K562 (cell line): ENCODE data around the gene TMEM107. TPM values are rescaled to one million over a fixed set of nuclear protein-coding genes. Genes with fewer than 3 reads are reported as not detected.

Source experiments
- ATAC-seq: fragments of 200-7000 bp; cut with Tn5 transposase; 3 replicates; pipeline ENCODE4 v1.9.1; 2020; ENCODE audit warnings: moderate library complexity
- Bru-seq: library from RNA; stranded (reverse); fragments of 400-500 nt; gene quantifications from one replicate; lab custom pipeline; 2021; lab: Mats Ljungman, UMichigan
- BruChase-seq, 2 experiments: library from RNA; stranded (reverse); fragments of 400-500 nt; gene quantifications; one replicate each; lab custom pipeline; 2021; lab: Mats Ljungman, UMichigan
- BruUV-seq: library from RNA; stranded (reverse); fragments of 400-500 nt; replicated peaks from 2 replicates; lab custom pipeline; 2021; lab: Mats Ljungman, UMichigan
- CTCF ChIA-PET: fragments of 300-600 bp; formaldehyde crosslinking; extraction: SDS; loops from one replicate; lab custom pipeline; 2021; ENCODE audit warnings: low intra/inter-chr PET ratio; lab: Yijun Ruan, JAX
- POLR2A ChIA-PET: fragments of 300-600, 350-650 bp; sonication (Branson Sonifier 250); formaldehyde crosslinking; extraction: SDS; loops from one replicate; lab custom pipeline; 2021; ENCODE audit warnings: antibody characterized with exemption, inconsistent platforms; lab: Yijun Ruan, JAX
- DNase-seq, 4 experiments: peaks; one replicate each; pipeline versions ENCODE4 v3.0.0 to v3.0.0-alpha.2; 2011 to 2018; ENCODE audit warnings: low spot score in 3 of 4, mixed read lengths in 3 of 4; ENCODE audit errors: extremely low read depth in 1 of 4
- FAIRE-seq: peaks from 2 replicates; lab custom pipeline; 2011; peaks lifted over from hg19 to GRCh38; lab: Jason Lieb, UNC
- H2AFZ ChIP-seq: 2 replicates; pipeline ENCODE4 v1.6.0; 2011; ENCODE audit warnings: low read depth, low read length, control low read depth, inconsistent platforms
- H3K27ac ChIP-seq: fragments of 200-600 bp; 3 replicates; pipeline ENCODE4 v1.8.0; 2011; ENCODE audit warnings: low read depth, mild to moderate bottlenecking, control low read depth, inconsistent platforms, low read length, moderate library complexity, mixed read lengths; ENCODE audit errors: extremely low read depth
- H3K27me3 ChIP-seq, 2 experiments: fragments of 300-600 bp in 1 of 2; 2 replicates in 1 of 2; 3 replicates in 1 of 2; pipeline versions ENCODE4 v1.6.0 to v1.8.0; 2011; ENCODE audit warnings: inconsistent platforms in 2 of 2, low read length in 2 of 2, mild to moderate bottlenecking in 1 of 2, mixed read lengths in 1 of 2, moderate library complexity in 1 of 2; ENCODE audit not compliant: control insufficient read depth in 2 of 2, insufficient read depth in 2 of 2
- H3K36me3 ChIP-seq: fragments of 300-600 bp; 3 replicates; pipeline ENCODE4 v1.8.0; 2011; ENCODE audit warnings: mild to moderate bottlenecking, low read length, inconsistent platforms; ENCODE audit not compliant: control insufficient read depth, insufficient read depth
- H3K4me1 ChIP-seq, 2 experiments: fragments of 200-600 bp in 1 of 2; replicated peaks in 1 of 2; 2 replicates in 1 of 2; 3 replicates in 1 of 2; pipeline versions ENCODE4 v1.5.1 to v1.8.0; 2011; ENCODE audit warnings: inconsistent platforms in 2 of 2, low read length in 2 of 2, mild to moderate bottlenecking in 1 of 2, mixed read lengths in 1 of 2, moderate library complexity in 1 of 2; ENCODE audit not compliant: control insufficient read depth in 2 of 2, insufficient read depth in 2 of 2
- H3K4me2 ChIP-seq: 2 replicates; pipeline ENCODE4 v1.6.1; 2011; ENCODE audit warnings: low read length, control low read depth, inconsistent platforms, mixed read lengths; ENCODE audit not compliant: insufficient read depth
- H3K4me3 ChIP-seq: fragments of 200-600 bp; sonication (generic), shearing (Covaris generic); 2 replicates; pipeline ENCODE4 v1.5.1; 2016; ENCODE audit warnings: control low read depth, inconsistent platforms
- H3K79me2 ChIP-seq: fragments of 200-600 bp; 3 replicates; pipeline ENCODE4 v1.8.0; 2011; ENCODE audit warnings: low read length, inconsistent platforms; ENCODE audit not compliant: control insufficient read depth, insufficient read depth
- H3K9ac ChIP-seq, 2 experiments: 2 replicates each; pipeline versions ENCODE4 v1.6.0 to v1.6.1; 2011; ENCODE audit warnings: low read depth in 2 of 2, low read length in 2 of 2, control low read depth in 1 of 2, inconsistent platforms in 1 of 2, mild to moderate bottlenecking in 1 of 2, mixed read lengths in 1 of 2; ENCODE audit not compliant: insufficient read depth in 1 of 2
- H3K9me1 ChIP-seq: one replicate; pipeline ENCODE4 v1.6.0; 2011; ENCODE audit warnings: inconsistent platforms, mild to moderate bottlenecking, low read length, moderate library complexity; ENCODE audit not compliant: control insufficient read depth, insufficient read depth
- H3K9me3 ChIP-seq: replicated peaks from 2 replicates; pipeline ENCODE4 v1.5.1; 2011; ENCODE audit warnings: low read depth, low read length, inconsistent platforms; ENCODE audit not compliant: control insufficient read depth, insufficient read depth
- H4K20me1 ChIP-seq: replicated peaks from 2 replicates; pipeline ENCODE4 v1.6.1; 2011; ENCODE audit warnings: low read length, inconsistent platforms, mixed read lengths; ENCODE audit not compliant: control insufficient read depth, insufficient read depth
- RBM14 ChIP-seq: fragments of 200-400 bp; formaldehyde crosslinking; IDR thresholded peaks from 2 replicates; pipeline ENCODE4 v1.6.1; 2018; ENCODE audit warnings: low read depth, mild to moderate bottlenecking, low read length, moderate library complexity, borderline replicate concordance; ENCODE audit not compliant: insufficient read depth
- WGBS: fragments of 100-300 bp; shearing (Covaris generic); methylation state at CpG from one replicate; pipeline ENCODE4 v1.1.6; 2016; ENCODE audit warnings: low coverage, mixed read lengths; ENCODE audit not compliant: insufficient coverage; ENCODE audit errors: missing lambda C conversion rate; 5-methylcytosine and 5-hydroxymethylcytosine counted together
- in situ Hi-C: fragments of 300-500 bp; cut with MboI; formaldehyde crosslinking; loops from 4 replicates; pipeline ENCODE4 v1.15.0; 2018; ENCODE audit warnings: inconsistent platforms, mixed read lengths
- intact Hi-C: fragments of 100-400 bp; cut with micrococcal nuclease; formaldehyde crosslinking; loops from 2 replicates; pipeline ENCODE4 v1.14.2; 2022
- long read RNA-seq, 3 experiments: library from polyadenylated mRNA in 2 of 3; library from RNA in 1 of 3; unstranded in 2 of 3; stranded (forward) in 1 of 3; transcript quantifications; one replicate each; pipeline ENCODE4 v2.0.0, GENCODE V29; 2019 to 2022
- polyA minus RNA-seq, 3 experiments: library from RNA; depleted of rRNA, polyadenylated mRNA; stranded (reverse); fragments of >200 nt; gene quantifications; 2 replicates each; pipeline ENCODE4 v1.2.3, GENCODE V29; 2011
- polyA plus RNA-seq, 8 experiments: library from polyadenylated mRNA; depleted of rRNA in 4 of 8; stranded (reverse) in 5 of 8; unstranded in 3 of 8; fragments of >200 nt; fragmentation: Nextera tagmentation in 2 of 8; fragmentation: Illumina TruSeq in 1 of 8; extraction: Ambion mirVana in 2 of 8; extraction: Trizol in 1 of 8; gene quantifications; 2 replicates each; pipeline versions ENCODE4 v1.2.1 to v1.2.3, GENCODE V29; 2011 to 2014; ENCODE audit warnings: inconsistent platforms in 1 of 8, missing spikeins in 1 of 8
- total RNA-seq, 7 experiments: library from RNA; depleted of rRNA in 6 of 7; stranded (reverse); fragments of >200 nt in 6 of 7; fragmentation: Illumina TruSeq in 2 of 7; extraction: Trizol in 2 of 7; gene quantifications; 2 replicates each; pipeline versions ENCODE4 v1.2.1 to v1.2.3, GENCODE V29; 2011 to 2021; ENCODE audit warnings: low replicate concordance in 1 of 7
- TF ChIP-seq, protein P1 (sequence below): fragments of 450-650 bp; IDR thresholded peaks from 2 replicates; pipeline ENCODE4 v1.6.1; 2016; ENCODE audit warnings: mild to moderate bottlenecking, moderate library complexity

The TMEM107 gene
- 42.3 and 63.3 TPM in 2 replicates for total RNA-seq (2011; cell fraction: chromatin; rRNA removed; ENCODE audit: low replicate concordance)
- 76.2 and 101 TPM in 2 replicates for total RNA-seq (2011; cell fraction: nucleolus; rRNA removed)
- total RNA-seq (2011; cell fraction: nucleoplasm; rRNA removed): 131 and 204 TPM in 2 replicates
- 11.4 and 15.5 TPM in 2 replicates for total RNA-seq (2014; rRNA removed)
- 24.0 and 28.1 TPM in 2 replicates for total RNA-seq (2014; rRNA removed; fragmentation: Illumina TruSeq; extraction: Trizol)
- 16.8 and 16.9 TPM in 2 replicates for total RNA-seq (2015; rRNA removed; fragmentation: Illumina TruSeq; extraction: Trizol)
- 16.3 and 16.8 TPM in 2 replicates for total RNA-seq (2021)
- polyA plus RNA-seq (2011; rRNA removed): 23.1 and 26.2 TPM in 2 replicates
- 30.2 and 33.9 TPM in 2 replicates for polyA plus RNA-seq (2011; cell fraction: cytosol; rRNA removed)
- polyA plus RNA-seq (2011; cell fraction: nucleus; rRNA removed): 38.7 and 40.6 TPM in 2 replicates
- 18.6 and 19.9 TPM in 2 replicates for polyA plus RNA-seq (2012)
- polyA plus RNA-seq (2014; fragmentation: Illumina TruSeq; extraction: Trizol): 7.1 and 9.7 TPM in 2 replicates
- polyA plus RNA-seq (2014; fragmentation: Nextera tagmentation; extraction: Ambion mirVana): 10 to 100 TPM; 17.4 to 19.5 TPM
- polyA plus RNA-seq (2014; rRNA removed): 12.5 and 16.7 TPM in 2 replicates
- 56.1 and 92.4 TPM in 2 replicates for polyA minus RNA-seq (2011; rRNA and poly(A)+ RNA removed)
- 26.4 and 31.2 TPM in 2 replicates for polyA minus RNA-seq (2011; cell fraction: cytosol; rRNA and poly(A)+ RNA removed)
- 63.1 and 97.3 TPM in 2 replicates for polyA minus RNA-seq (2011; cell fraction: nucleus; rRNA and poly(A)+ RNA removed)
- Bru-seq, nascent RNA: percentile 97 among the genes with signal in this experiment
- BruChase-seq, experiment 1, labeled RNA remaining after a 2-hour chase: percentile 73 among the genes with signal in this experiment
- BruChase-seq, experiment 2, labeled RNA remaining after a 6-hour chase: percentile 74 among the genes with signal in this experiment
- long read RNA-seq, experiment 1, partial matches to known transcripts: 1 of 13 reads
- long read RNA-seq, experiment 1, other reads (novel, unspliced or antisense): 5 of 13 reads
- long read RNA-seq, experiment 2, partial matches to known transcripts: 0 of 5 reads
- long read RNA-seq, experiment 2, other reads (novel, unspliced or antisense): 1 of 5 reads
- long read RNA-seq, experiment 3, partial matches to known transcripts: 0 of 3 reads
- long read RNA-seq, experiment 3, other reads (novel, unspliced or antisense): 0 of 3 reads

DNA sequence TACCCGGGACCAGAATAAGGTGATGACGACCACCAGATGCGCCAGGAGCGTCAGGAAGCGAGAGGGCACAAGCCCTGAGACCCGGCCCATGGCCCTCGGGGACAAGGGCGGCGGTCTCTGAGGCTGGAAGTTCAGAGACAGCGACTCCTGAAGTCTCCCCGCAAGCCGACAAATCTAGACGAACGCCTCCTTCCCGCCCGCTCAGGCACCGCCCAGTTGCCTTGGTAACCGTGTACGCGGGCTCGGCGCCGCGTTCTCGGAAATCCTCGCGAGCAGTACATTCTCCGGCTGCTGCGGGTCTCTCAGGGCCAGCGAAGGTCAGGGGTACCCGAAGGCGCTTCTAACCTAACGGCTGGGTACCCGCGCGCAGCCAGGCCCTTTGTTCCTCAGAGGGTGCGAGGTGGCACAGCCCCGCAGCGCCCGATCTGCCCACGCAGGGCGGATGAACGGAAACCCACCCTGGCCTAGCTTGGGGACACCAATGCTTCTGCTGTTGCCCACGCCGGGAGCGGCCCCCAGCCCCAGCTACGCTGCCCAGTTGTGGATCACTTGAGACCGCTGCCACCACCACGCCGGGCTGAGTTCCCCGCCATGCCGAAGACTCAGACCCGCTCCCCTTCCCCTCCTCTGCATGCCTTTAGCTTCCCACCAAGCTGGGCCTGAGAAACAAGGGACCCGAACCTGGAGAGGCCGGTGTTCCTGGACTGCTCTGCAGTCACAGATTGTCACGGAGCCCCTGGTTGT, at the start of gene TMEM107:
Gene TMEM107, minus strand, starts transcription at position 184 of the 744 bp plus-strand sequence. Its CDS starts 94 bp downstream, at position 90.
- Histone ChIP-seq H3K9me3 (no peaks in the 10 kb centered on the region), H3K27ac (peak within 1 kb of the TSS; percentile 78), H3K9me1 (no peaks in the 10 kb centered on the region), H3K27me3 (no peaks in the 10 kb centered on the region), H3K36me3 (no peaks in the 10 kb centered on the region), H3K4me1 (peaks cover 23 to 42% of the 10 kb centered on the region in 2 experiments; a peak in 4 of 5 replicates), H2AFZ (peak within 1 kb of the TSS; percentile 93), H4K20me1 (no peaks in the 10 kb centered on the region; the same call in 1 of the 2 replicates), H3K4me2 (peak within 1 kb of the TSS; percentile 88), H3K79me2 (peaks cover 10% of the 10 kb centered on the region), H3K9ac (peak within 1 kb of the TSS; percentile 75 to 95), H3K4me3 (peak within 1 kb of the TSS; percentile 54)
- BruUV-seq: TSS peak; percentile 70
- intact Hi-C loops: no loop called here
- POLR2A ChIA-PET: no interaction called here
- 4% methylated on average over 47 of the region's 56 CpGs for WGBS
- FAIRE-seq: peak; percentile 71
- in situ Hi-C loops: no loop called here
- DNase-seq: peak; percentile 72 to 93 (median 76)
- ATAC-seq: peak; percentile 82
- CTCF ChIA-PET: no interaction called here
- no peak for TF ChIP-seq RBM14
- TF ChIP-seq, protein P1, sequence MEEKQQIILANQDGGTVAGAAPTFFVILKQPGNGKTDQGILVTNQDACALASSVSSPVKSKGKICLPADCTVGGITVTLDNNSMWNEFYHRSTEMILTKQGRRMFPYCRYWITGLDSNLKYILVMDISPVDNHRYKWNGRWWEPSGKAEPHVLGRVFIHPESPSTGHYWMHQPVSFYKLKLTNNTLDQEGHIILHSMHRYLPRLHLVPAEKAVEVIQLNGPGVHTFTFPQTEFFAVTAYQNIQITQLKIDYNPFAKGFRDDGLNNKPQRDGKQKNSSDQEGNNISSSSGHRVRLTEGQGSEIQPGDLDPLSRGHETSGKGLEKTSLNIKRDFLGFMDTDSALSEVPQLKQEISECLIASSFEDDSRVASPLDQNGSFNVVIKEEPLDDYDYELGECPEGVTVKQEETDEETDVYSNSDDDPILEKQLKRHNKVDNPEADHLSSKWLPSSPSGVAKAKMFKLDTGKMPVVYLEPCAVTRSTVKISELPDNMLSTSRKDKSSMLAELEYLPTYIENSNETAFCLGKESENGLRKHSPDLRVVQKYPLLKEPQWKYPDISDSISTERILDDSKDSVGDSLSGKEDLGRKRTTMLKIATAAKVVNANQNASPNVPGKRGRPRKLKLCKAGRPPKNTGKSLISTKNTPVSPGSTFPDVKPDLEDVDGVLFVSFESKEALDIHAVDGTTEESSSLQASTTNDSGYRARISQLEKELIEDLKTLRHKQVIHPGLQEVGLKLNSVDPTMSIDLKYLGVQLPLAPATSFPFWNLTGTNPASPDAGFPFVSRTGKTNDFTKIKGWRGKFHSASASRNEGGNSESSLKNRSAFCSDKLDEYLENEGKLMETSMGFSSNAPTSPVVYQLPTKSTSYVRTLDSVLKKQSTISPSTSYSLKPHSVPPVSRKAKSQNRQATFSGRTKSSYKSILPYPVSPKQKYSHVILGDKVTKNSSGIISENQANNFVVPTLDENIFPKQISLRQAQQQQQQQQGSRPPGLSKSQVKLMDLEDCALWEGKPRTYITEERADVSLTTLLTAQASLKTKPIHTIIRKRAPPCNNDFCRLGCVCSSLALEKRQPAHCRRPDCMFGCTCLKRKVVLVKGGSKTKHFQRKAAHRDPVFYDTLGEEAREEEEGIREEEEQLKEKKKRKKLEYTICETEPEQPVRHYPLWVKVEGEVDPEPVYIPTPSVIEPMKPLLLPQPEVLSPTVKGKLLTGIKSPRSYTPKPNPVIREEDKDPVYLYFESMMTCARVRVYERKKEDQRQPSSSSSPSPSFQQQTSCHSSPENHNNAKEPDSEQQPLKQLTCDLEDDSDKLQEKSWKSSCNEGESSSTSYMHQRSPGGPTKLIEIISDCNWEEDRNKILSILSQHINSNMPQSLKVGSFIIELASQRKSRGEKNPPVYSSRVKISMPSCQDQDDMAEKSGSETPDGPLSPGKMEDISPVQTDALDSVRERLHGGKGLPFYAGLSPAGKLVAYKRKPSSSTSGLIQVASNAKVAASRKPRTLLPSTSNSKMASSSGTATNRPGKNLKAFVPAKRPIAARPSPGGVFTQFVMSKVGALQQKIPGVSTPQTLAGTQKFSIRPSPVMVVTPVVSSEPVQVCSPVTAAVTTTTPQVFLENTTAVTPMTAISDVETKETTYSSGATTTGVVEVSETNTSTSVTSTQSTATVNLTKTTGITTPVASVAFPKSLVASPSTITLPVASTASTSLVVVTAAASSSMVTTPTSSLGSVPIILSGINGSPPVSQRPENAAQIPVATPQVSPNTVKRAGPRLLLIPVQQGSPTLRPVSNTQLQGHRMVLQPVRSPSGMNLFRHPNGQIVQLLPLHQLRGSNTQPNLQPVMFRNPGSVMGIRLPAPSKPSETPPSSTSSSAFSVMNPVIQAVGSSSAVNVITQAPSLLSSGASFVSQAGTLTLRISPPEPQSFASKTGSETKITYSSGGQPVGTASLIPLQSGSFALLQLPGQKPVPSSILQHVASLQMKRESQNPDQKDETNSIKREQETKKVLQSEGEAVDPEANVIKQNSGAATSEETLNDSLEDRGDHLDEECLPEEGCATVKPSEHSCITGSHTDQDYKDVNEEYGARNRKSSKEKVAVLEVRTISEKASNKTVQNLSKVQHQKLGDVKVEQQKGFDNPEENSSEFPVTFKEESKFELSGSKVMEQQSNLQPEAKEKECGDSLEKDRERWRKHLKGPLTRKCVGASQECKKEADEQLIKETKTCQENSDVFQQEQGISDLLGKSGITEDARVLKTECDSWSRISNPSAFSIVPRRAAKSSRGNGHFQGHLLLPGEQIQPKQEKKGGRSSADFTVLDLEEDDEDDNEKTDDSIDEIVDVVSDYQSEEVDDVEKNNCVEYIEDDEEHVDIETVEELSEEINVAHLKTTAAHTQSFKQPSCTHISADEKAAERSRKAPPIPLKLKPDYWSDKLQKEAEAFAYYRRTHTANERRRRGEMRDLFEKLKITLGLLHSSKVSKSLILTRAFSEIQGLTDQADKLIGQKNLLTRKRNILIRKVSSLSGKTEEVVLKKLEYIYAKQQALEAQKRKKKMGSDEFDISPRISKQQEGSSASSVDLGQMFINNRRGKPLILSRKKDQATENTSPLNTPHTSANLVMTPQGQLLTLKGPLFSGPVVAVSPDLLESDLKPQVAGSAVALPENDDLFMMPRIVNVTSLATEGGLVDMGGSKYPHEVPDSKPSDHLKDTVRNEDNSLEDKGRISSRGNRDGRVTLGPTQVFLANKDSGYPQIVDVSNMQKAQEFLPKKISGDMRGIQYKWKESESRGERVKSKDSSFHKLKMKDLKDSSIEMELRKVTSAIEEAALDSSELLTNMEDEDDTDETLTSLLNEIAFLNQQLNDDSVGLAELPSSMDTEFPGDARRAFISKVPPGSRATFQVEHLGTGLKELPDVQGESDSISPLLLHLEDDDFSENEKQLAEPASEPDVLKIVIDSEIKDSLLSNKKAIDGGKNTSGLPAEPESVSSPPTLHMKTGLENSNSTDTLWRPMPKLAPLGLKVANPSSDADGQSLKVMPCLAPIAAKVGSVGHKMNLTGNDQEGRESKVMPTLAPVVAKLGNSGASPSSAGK: peak; percentile 50; the same call in 1 of the 2 replicates
